Stimulated activated CD4-positive, alpha-beta T cell treated with anti-CD3 and anti-CD28 coated beads, Interleukin-12 subunit alpha, Interleukin-12 subunit beta, amount 100 ng/mL, for 24 hours (primary cell): ENCODE results near the gene DMD.

Experiments used
- DNase-seq, 2 experiments: peaks; one replicate each; pipeline ENCODE4 v3.0.0-alpha.2; 2020; ENCODE audit warnings: low read depth in 2 of 2

Gene DMD

DNA sequence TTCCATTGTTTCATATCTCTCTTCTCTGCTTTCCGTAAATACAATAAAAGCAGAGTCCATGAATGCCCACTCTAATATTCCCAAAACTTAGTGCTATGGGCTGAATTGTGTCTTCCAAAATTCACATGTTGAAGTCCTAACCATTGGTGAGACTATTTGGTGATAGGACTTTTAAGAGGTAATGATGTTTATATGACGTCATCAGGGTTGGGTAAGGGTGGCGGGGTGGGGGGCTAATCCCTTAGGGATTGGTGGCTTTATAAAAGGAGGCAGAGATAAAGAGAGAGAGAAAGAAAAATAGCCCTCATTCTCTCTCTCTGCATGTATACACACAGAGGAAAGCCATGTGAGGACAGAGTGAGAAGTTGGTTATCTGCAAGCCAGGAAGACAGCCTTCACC, 722.2 kb downstream of the DMD start:
- DNase-seq: no peak

DNA sequence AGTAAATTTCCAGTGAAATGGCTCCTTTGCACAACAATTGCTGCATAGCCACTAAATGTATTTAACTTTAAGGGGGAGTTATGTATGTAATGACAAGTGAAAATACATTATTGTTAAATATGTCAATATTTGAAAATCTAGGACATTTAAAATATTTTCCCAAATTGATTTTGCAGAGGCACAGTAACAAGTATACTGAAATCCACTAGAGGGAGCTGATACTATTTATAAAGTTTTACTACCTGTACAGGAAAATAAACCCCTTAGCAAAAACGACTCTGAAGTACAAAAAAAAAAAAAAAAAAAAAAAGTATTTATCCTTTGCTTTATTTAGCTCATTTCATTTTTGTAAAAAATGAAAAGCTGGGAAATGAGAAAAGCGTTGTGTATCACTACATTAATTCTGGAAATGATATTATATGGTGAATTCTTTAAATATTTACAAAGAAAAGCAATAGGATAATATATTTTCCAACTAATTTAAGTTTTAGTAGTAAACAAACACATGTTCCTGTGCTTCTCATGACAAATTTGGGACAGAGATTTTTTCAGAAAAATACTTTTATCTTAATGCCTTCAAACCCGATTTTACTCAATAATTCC, 727.7 kb downstream of the DMD start:
- DNase-seq: no peak

DNA sequence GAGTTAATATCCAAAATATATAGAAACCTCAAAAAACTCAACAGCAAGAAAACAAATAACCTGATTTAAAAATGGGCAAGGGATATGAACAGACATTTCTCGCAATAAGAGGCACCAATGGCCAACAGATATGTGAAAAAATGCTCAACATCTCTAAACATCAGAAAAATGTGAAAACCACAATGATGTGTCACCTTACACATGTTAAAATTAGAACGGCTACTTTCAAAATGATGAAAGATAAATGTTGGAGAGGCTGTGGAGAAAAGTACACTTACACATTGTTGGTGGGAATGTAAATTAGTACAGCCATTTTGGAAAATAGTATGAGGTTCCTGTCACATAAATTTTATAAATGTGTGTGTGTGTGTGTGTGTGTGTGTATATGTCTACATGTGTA, 731.3 kb downstream of the DMD start:
- no peak for DNase-seq

DNA sequence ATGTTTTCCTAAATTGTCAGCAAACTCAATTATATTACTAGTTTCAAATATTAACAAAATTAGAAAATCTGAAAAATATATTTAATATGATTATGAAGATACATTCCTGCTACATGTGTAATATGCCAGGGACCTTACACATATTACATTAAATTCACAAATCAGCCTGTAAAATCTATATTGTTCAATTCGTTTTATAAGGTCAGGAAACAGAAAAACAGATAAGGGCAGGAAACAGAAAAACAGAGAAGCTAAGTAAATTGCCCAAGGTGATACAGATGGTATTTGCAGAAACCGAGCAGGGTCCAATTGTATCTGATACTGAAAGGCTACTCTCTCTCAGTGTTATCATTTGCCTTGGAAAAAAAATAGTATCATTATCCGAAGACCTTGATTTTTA, 739.0 kb downstream of the DMD start:
- no peak for DNase-seq

DNA sequence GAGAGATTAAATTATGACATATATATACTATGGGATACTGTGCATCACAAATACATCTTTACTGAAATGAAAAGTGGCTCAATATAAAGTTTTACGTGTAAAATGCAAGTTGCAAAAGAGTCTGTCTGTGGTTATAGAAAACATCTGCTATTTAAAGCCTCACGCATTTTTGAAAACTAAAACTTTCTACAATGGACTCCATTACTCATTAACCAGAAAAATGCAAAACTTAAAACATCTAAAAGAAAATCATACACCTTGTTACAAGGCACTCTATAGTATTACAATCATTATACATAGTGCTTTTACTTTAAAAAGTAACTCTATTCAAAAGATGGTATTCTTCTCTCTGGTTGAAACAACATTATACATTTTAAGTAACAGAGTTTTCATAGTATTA, 755.6 kb downstream of the DMD start:
- no peak for DNase-seq

DNA sequence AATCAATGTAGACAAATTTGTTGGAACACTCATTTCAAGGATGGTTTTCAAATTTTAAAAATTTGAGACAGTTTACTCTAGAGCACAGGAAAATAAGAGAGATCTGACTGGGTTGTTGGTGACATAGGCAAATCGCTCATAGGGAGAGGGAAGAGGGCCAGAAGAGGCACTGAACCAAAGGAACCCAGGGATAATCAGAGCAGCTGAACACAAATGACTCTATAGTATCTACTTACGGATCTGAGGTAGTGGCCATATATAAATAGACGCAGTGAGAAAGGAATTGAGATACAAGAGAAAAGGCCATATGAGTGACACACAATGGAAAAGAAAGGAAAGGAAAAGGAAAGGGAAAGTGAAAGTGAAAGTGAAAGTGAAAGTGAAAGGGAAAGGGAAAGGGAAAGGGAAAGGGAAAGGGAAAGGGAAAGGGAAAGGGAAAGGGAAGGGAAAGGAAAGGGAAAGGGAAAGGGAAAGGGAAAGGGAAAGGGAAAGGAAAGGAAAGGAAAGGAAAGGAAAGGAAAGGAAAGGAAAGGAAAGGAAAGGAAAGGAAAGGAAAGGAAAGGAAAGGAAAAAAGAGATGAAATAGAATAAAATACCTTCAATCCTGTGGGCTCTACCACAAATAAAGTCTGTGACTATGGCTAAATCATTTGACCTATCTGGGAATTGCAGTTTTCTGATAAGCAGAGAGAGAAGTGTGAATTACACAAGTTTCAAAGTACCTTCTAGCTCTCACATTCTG, 759.2 kb downstream of the DMD start:
- no peak for DNase-seq

DNA sequence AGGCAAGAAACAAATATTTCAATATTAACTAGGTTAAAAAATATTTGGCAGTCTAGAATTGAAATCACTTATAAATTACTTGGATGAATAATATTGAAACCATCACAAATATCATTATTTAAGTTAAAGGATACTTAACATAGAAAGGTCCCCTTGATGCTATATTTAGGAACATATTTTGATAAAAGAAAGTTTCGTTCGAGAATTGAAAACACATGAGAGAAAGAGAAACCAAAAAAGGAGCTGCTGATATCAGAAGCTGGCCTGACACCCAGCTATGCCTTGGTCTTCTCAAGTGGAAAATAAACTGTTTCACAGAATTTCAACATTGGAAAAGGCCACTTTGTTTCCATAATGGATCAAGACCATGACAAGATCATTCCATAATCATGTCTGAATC, 762.4 kb downstream of the DMD start:
- DNase-seq: no peak

DNA sequence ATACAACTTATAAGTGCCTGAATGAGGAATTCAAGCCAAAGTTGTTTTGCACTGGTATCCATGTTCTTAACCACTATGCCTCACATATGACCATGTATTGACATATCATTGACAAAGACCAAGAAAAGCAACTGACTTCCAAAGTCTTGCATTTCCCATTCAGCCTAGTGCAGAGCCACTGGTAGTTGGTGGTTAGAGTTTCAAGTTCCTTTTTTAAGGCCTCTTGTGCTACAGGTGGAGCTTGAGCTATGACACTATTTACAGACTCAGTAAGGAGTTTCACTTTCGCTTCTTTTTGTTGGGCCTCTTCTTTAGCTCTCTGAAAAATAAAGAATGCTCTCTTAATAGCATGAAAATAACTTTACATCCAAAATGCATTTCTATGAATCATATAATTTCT, 763.0 kb downstream of the DMD start:
- DNase-seq: no peak

DNA sequence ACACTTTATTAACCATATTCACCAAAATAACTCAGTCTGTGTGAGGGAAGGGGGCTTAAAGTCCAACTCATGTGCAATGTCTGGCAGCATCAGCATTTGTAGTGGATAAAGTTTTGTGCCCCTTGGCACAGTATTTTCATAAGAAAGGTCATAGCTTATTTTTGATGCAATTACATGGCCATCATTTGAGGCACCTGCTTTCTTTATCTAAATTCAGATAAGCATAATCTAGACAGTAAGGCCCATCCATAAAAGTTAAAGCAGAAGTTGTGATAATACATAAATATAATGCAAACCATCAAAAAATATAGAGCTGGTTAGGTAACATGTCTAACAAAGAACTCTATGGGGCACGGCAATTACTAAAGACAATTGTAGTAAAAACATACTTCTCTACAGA, 763.7 kb downstream of the DMD start:
- no peak for DNase-seq

DNA sequence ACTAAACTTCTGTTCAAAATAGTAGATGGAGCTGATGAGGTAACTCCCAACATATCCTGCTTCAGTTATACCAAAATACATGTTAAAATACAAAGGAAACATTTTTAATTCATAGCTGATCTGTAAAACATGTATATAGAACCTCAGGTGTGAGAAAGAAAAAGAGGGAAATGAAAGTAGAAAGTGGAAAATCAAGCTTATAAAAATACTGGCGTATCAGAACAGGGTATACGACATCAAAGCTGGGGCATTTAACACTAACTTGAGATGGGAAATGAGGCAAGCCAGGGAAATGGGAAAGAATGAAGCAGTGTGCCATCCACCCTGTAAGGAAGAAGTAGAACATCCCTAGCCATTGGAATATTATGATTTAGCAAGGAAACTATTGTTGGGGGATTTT, 767.5 kb downstream of the DMD start:
- DNase-seq: no peak

DNA sequence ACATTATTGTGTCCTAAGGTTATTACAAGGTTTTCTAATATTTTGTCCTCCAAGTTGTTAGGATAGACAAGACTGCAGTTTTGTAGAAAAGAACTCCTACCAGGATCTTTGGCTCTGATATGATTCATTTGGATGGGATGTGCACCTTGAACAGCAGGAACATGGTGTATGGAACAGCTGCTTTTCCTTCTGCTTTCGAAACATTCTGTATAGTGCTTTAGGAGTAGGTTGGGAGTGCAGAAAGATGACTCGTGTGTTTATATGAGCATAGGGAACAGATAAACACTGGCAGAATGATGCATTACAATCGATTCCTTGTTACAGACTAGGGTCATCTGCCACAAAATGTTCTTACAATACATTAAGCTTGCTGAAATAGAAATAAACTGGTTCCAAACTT, 790.1 kb downstream of the DMD start:
- DNase-seq: no peak

DNA sequence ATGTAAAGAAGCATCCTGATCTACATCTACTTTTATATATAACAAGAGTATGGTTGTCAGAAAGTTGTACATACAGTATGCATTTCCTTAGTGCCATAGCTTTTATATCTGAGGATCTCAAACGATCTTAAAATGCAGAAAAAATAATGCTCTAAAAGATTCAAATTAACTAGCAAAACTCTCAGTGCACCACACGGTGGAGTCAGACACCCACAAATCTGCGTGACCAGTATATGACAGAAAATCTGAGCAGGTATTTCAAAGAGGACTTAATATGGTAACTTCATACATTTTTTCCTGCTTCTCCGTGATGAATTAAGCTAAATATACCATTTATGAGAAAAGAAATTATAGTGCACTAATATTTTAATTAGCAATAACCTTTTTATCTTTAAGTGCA, 803.0 kb downstream of the DMD start:
- no peak for DNase-seq

DNA sequence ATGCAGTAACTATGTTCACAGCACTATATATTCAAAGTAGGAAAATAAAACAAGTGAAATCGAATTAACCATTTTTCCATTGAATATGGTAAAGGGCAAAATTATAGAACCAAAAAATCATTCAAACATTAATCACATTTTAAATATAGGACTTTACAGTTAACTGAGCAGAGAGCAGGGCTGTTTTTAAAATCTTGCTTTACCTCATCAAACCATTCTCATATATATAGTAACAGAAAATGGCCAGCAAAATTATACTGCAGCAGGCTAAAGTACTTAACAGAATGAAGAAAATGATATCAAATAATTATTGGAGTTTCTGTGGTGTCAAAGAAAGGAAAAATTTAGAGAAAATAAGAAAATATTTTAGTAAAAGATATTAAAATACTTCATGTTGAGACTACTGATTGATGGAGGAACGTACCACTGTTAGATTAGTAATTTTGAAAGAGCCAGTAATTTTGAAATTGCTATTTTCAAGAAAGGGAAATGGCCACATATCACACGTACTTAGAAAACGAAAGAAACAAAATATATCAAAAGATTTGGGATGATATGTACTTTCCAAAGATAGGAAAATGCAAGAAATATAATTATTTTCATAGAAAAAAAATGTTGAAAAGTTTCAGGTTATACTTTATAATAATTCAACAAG, 813.7 kb downstream of the DMD start:
- no peak for DNase-seq

DNA sequence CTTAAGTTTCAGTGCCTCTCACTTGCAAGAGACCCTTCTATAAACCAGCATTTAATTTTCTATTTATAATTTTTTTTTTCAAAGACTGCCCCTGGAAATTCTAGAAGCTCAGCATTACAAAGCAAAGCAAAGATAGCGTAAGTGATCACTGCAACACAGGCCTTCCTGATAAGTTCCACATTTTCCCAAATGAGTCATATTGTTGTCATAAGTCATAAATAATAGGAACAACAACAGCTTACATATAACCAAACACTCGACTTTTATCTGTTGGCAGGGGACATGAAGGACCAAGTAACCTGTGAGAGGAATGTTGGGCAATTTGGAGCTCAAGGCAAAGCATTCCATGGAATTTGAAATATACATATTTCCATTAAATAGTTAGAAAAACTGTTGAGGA, 815.5 kb downstream of the DMD start:
- DNase-seq: no peak

DNA sequence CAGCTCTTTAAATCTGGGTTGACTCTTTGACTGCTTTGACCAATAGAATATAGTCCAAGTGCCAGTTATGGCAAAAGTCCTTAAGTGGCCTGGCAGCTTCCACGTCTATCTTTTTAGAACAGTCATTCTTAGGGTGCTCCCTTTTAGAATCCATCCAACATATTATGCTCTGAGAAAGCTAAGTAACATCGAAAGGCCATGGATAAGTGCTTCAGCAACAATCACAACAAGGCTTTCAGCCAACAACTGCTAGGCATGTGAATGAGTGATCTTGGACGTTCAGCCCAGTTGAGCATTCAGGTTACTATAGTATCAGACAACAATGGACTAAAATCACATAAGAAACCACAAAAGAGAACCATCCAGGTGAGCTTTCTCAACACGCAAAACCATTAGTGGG, 818.7 kb downstream of the DMD start:
- DNase-seq: no peak

DNA sequence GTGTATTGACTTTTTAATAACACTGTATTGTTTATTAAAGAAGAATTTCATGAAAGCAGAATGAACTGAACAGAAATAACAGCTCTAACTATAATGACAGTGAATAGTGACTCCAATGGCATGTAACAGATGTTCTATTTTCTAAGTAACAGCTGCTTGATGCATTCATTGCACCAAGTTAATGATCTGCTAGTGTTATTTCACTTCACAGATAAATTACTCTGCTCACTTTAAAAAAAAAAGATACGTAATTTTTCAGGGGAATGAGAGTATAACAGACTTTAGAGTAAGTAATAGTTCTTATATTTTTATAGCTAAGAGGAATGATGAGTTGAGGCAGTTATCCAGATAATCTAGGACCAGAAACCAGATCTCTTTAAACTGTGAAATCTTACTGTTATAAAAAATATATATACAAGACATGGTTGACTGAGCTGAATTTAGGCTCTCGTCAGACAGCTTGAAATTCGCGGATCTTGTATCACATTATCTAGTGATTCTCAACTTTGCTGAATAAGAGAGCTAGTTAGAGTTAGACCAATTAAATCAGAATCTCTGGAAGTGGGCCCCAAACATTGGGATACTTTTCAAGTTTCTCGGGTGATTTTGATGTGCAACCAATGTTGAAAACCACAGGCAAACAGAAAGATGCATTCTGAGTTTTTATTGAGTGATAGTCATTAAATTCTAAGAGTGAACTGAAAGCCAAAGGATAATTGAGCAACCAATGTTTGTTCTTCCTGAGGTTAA, 840.7 kb downstream of the DMD start:
- DNase-seq: no peak

DNA sequence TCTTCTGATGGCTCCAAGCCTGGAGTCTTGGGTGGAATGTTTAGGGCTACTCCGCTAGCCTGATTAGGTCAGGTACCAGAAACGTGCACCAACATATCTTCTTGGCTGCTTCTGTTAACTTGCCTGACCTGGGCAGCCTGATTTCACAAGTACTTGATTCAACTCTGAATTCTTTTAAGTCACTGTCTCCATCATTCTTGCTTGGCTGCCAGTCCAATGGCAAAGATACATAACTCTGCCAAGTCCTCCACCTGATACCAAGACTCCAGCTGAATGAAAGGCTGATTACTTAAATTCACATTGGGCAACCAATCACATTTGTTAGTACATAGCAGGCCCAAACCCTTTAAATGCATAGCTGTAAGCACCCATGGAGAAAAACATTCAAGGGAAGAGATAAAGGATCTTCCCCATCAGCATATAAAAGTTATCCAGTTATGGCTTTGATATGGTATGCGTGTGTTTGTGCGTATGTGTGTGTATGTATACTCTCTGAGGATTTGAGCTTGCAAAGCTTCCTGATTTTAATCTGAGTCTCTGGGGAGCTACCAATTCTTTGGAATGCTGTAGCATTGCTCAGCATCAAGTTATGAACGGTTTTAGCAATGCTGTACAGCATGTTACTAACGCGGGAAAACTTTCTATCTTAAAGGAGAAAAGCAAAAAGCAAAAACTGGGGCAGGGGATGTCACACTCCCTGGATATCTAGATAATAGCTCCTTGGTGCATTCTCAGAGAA, 917.2 kb downstream of the DMD start:
- DNase-seq: no peak

DNA sequence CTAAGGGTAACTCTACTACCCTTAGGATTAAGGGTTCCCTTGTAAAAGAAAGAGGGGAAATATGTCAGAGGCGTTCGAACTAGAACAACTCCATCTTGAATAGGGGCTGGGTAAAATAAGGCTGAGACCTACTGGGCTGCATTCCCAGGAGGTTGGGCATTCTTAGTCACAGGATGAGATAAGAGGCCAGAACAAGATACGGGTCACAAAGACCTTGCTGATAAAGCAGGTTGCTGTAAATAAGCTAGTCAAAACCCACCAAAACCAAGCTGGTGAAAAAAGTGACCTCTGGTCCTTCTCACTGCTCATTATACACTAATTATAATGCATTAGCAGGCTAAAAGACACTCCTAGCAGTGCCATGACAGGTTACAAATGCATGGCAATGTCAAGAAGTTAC, 922.0 kb downstream of the DMD start:
- DNase-seq: no peak

DNA sequence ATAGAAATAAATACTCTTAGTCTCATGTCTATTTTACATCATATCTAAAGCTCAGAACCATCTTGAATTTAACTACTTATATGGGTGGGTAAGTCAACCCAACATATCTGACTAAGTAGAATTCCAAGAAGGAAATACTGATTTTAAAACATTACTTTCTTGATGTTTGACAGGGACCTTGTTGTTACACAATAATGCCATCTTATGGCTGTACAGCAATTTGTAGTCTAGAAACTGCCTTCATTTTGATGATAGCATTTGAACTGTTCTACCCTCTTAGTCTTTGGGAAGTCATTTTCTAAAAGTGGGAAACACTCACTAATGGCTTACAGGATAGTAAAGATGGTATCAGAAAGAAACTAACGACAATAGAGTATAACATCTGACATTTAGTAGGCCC, 929.5 kb downstream of the DMD start:
- no peak for DNase-seq

DNA sequence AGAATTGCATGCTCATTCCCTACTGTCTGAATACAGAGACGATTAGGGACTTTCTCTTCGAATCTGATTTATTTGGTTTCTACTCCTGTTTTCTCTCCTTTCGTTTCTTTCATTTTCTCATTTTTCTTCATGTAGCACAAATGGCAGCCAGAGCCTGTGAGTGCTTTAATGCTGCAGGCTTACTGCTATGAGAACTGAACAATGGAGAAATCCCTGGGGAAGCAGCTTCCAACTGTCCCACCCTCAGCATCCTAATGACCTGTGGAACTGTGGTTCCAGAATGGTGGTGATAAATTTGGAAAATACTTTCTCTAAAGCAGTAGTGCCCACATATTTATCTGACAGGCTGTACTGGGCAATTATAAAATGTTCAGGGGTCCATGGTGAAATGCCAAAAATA, 930.4 kb downstream of the DMD start:
- no peak for DNase-seq

DNA sequence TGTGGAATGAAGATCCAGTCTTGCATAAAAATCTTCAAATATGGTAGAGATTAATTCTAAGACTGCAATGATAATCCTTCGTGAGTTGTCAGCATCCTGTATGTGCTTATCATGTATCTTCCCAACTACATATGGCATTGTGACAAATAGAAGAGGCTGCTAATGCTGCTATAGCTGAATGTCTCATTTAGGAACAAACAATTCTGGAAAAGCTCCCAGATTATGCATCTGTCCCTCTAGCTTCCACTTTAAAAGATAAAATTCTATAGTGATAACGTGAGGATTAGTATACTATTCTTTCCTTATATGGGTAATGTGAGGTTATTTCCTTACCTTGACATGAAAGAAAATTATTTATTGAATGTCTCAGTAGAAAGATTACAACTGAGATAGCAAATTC, 930.9 kb downstream of the DMD start:
- no peak for DNase-seq

DNA sequence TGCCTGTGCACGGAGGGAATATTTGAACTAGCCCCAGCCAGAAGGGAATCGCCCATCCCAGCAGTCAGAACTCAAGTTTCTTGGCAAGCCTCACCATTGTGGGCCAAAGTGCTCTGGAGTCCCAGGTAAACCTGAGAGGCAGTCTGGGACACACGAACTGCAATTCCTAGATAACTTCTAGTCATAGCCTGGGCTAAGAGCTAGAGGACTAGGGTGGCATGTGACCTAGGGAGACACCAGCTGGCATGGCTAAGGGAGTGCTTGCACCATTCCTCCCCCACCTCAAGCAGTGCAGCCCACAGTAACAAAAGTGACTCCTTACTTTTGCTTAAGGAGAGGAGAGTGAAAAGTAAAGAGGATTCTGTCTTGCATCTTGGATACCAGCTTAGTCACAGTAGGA, 935.2 kb downstream of the DMD start:
- DNase-seq: no peak
